OCI-LY1 (cell line): ENCODE data around the gene CERK.

Experiments
- H2AFZ ChIP-seq: fragments of 200-600 bp; sonication (generic), shearing (Covaris generic); 2 replicates; pipeline ENCODE4 v1.6.0; 2014; ENCODE audit warnings: antibody characterized with exemption, mild to moderate bottlenecking, low read length
- H3F3A ChIP-seq: fragments of 200-600 bp; sonication (generic), shearing (Covaris generic); 2 replicates; pipeline ENCODE4 v1.6.0; 2014; ENCODE audit warnings: mild to moderate bottlenecking, antibody characterized with exemption, low read length, moderate library complexity; ENCODE audit not compliant: insufficient read depth
- H3K27ac ChIP-seq: fragments of 200-600 bp; sonication (generic); 2 replicates; pipeline ENCODE4 v1.5.1; 2014; ENCODE audit warnings: low read length, mixed run types, mild to moderate bottlenecking, low read depth; ENCODE audit not compliant: poor library complexity, severe bottlenecking
- H3K27me3 ChIP-seq: fragments of 200-600 bp; sonication (generic); 2 replicates; pipeline ENCODE4 v1.6.0; 2014; ENCODE audit warnings: antibody characterized with exemption, mild to moderate bottlenecking, low read length, moderate library complexity; ENCODE audit not compliant: insufficient read depth
- H3K36me3 ChIP-seq: fragments of 200-600 bp; sonication (generic); 2 replicates; pipeline ENCODE4 v1.6.1; 2014; ENCODE audit warnings: mild to moderate bottlenecking, antibody characterized with exemption, low read length, moderate library complexity, mixed read lengths; ENCODE audit not compliant: insufficient read depth
- H3K4me1 ChIP-seq: fragments of 200-600 bp; sonication (generic); 2 replicates; pipeline ENCODE4 v1.5.1; 2014; ENCODE audit warnings: mild to moderate bottlenecking, low read length, moderate library complexity; ENCODE audit not compliant: insufficient read depth, severe bottlenecking
- H3K4me2 ChIP-seq: fragments of 200-600 bp; sonication (generic), shearing (Covaris generic); 2 replicates; pipeline ENCODE4 v1.6.1; 2014; ENCODE audit warnings: low read length
- H3K4me3 ChIP-seq: fragments of 200-600 bp; sonication (generic); 2 replicates; pipeline ENCODE4 v1.5.1; 2014; ENCODE audit warnings: low read length, low read depth, mild to moderate bottlenecking, mixed read lengths; ENCODE audit not compliant: poor library complexity, severe bottlenecking
- H3K79me2 ChIP-seq: fragments of 200-600 bp; shearing (Covaris generic); 2 replicates; pipeline ENCODE4 v1.6.1; 2016; ENCODE audit warnings: mixed run types, low read length, mixed read lengths; ENCODE audit not compliant: insufficient read depth
- H3K9ac ChIP-seq: fragments of 200-600 bp; sonication (generic), shearing (Covaris generic); 2 replicates; pipeline ENCODE4 v1.6.1; 2014; ENCODE audit warnings: mild to moderate bottlenecking, low read length, mixed read lengths
- H3K9me2 ChIP-seq: fragments of 200-600 bp; sonication (generic), shearing (Covaris generic); 2 replicates; pipeline ENCODE4 v1.6.1; 2014; ENCODE audit warnings: low read depth, mild to moderate bottlenecking, low read length, mixed read lengths
- H3K9me3 ChIP-seq: fragments of 200-600 bp; shearing (Covaris generic); 2 replicates; pipeline ENCODE4 v1.6.1; 2014; ENCODE audit warnings: low read length, mixed read lengths
- H4K20me1 ChIP-seq: fragments of 200-600 bp; sonication (generic), shearing (Covaris generic); 2 replicates; pipeline ENCODE4 v1.6.0; 2016; ENCODE audit warnings: mild to moderate bottlenecking, low read length; ENCODE audit not compliant: insufficient read depth
- EZH2 ChIP-seq: fragments of 200-600 bp; sonication (generic), shearing (Covaris generic); IDR thresholded peaks from 2 replicates; pipeline ENCODE4 v1.8.0; 2017; ENCODE audit warnings: borderline replicate concordance, mixed run types, mild to moderate bottlenecking, antibody characterized with exemption, low read length, moderate library complexity, mixed read lengths
- TF ChIP-seq, protein P1 (sequence below): fragments of 200-600 bp; sonication (generic), shearing (Covaris generic); IDR thresholded peaks from 2 replicates; pipeline ENCODE4 v1.5.1; 2017; ENCODE audit warnings: mild to moderate bottlenecking, antibody characterized with exemption, low read length, moderate library complexity, mixed read lengths

Gene CERK

DNA sequence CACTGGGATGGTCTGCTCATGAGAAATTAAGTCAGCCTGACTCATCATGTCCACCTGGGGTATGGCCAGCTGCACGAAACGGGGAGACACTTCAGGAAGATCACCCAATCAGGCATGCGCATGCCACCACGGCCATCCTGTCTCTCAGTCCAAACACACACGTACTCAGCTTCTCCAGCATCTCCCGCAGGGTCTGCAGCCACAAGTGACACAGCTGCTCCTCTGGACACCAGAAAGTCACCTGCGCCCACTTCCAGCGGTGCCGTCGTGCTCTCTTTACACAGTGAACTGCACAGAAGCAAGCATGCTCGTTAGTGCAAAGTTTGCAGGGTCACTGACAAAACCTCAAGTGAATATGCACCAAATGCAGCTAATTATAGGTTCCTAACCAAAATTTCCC is 18.1 kb downstream of the CERK start:
- peaks cover 76% of the 10 kb centered on the region for H3K36me3 ChIP-seq
- no peak overlapping the region for H3K4me2 ChIP-seq
- no peaks in the 10 kb centered on the region for H3F3A ChIP-seq
- H3K4me1 ChIP-seq = no peaks in the 10 kb centered on the region
- H3K27ac ChIP-seq = no peak overlapping the region
- no peaks in the 10 kb centered on the region for H4K20me1 ChIP-seq
- H3K79me2 ChIP-seq = no peaks in the 10 kb centered on the region
- no peak overlapping the region for H2AFZ ChIP-seq
- no peaks in the 10 kb centered on the region for H3K9me3 ChIP-seq
- TF ChIP-seq EZH2 = no peak
- TF ChIP-seq, protein P1, sequence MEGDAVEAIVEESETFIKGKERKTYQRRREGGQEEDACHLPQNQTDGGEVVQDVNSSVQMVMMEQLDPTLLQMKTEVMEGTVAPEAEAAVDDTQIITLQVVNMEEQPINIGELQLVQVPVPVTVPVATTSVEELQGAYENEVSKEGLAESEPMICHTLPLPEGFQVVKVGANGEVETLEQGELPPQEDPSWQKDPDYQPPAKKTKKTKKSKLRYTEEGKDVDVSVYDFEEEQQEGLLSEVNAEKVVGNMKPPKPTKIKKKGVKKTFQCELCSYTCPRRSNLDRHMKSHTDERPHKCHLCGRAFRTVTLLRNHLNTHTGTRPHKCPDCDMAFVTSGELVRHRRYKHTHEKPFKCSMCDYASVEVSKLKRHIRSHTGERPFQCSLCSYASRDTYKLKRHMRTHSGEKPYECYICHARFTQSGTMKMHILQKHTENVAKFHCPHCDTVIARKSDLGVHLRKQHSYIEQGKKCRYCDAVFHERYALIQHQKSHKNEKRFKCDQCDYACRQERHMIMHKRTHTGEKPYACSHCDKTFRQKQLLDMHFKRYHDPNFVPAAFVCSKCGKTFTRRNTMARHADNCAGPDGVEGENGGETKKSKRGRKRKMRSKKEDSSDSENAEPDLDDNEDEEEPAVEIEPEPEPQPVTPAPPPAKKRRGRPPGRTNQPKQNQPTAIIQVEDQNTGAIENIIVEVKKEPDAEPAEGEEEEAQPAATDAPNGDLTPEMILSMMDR = no peak
- H3K9ac ChIP-seq = no peak overlapping the region
- H3K27me3 ChIP-seq = no peaks in the 10 kb centered on the region
- H3K4me3 ChIP-seq = no peak overlapping the region
- no peaks in the 10 kb centered on the region for H3K9me2 ChIP-seq

DNA sequence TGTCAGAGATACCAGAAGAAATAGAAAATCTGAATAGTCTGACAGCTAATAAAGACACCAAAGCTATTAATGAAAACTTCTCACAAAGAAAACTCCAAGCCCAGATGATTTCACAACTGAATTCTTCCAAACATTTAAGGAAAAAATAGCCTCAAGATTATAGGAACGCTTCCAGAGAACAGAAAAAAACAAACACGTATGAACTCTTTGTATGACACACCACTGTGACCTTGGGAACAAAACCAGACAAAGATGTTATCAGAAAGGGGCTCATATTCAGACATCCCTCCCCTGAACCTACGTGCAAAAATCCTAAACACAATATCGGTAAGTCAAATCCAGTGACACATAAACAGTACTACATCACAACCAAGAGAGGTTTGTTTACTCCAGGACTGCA is 23.5 kb downstream of the CERK start:
- Histone ChIP-seq H3K9ac (no peak overlapping the region), H3K4me2 (no peak overlapping the region), H3K4me1 (no peaks in the 10 kb centered on the region)

DNA sequence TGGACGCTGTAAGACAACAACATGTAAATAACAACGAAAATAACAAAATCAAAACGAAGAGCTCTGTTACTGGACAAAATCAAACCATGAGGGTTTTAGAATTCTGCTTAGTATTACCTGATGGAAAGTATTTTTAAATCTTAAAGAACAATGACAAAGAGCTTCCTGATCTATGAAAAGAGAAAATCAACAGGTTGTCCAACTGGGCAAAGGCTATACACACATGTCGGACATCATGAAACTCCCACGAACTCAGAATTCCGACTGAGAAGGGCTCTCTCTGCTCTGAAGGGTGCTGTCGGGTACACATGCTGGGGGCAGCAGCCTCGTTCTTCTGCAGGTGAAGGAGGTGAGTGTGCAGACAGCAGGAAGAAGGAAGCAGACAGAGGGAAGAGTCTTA is 25.8 kb downstream of the CERK start:
- Histone ChIP-seq H3K36me3 (peaks cover 92% of the 10 kb centered on the region), H3K4me3 (no peak overlapping the region), H3K9me2 (no peaks in the 10 kb centered on the region), H2AFZ (no peak overlapping the region), H3K79me2 (no peaks in the 10 kb centered on the region), H3F3A (0 out of 2 replicates have a peak, but pooled peaks cover 3% of the 10 kb centered on the region), H3K27ac (no peak overlapping the region), H4K20me1 (no peaks in the 10 kb centered on the region), H3K27me3 (no peaks in the 10 kb centered on the region), H3K4me1 (no peaks in the 10 kb centered on the region), H3K9me3 (no peaks in the 10 kb centered on the region), H3K4me2 (no peak overlapping the region), H3K9ac (no peak overlapping the region)
- TF ChIP-seq EZH2 = no peak
- TF ChIP-seq, protein P1 = no peak

More for the DNA sequence above, 23.5 kb downstream of the CERK start:
- no peaks in the 10 kb centered on the region for H3K27me3 ChIP-seq
- H4K20me1 ChIP-seq = no peaks in the 10 kb centered on the region
- H3K9me2 ChIP-seq = no peaks in the 10 kb centered on the region
- peaks cover 92% of the 10 kb centered on the region for H3K36me3 ChIP-seq
- H3K79me2 ChIP-seq = no peaks in the 10 kb centered on the region
- TF ChIP-seq, protein P1 = no peak
- no peak for TF ChIP-seq EZH2
- no peaks in the 10 kb centered on the region for H3K9me3 ChIP-seq
- no peak overlapping the region for H2AFZ ChIP-seq
- 0 out of 2 replicates have a peak, but pooled peaks cover 3% of the 10 kb centered on the region for H3F3A ChIP-seq
- H3K4me3 ChIP-seq = no peak overlapping the region
- no peak overlapping the region for H3K27ac ChIP-seq
